ENCODE data around the gene EPAS1.

EPAS1 gene

GRCh38 chr2:46335391-46336282, 38.4 kb downstream of the EPAS1 start:
- TF ChIP-seq CTCF (IDR thresholded peaks at IDR 0.05; ENCODE audit: insufficient read depth, low read length): no peak
- no peak for TF ChIP-seq REST (IDR thresholded peaks at IDR 0.05; ENCODE audit: insufficient replicate concordance, low read depth)
- TF ChIP-seq SPI1 (IDR thresholded peaks at IDR 0.05; ENCODE audit: borderline replicate concordance, low read depth): no peak
- TF ChIP-seq POLR2AphosphoS5 (IDR thresholded peaks at IDR 0.05; ENCODE audit: low read depth): no peak
- Histone ChIP-seq H3K27me3 (ENCODE audit: insufficient read depth, poor library complexity, severe bottlenecking) (peaks cover 3% of the 10 kb centered on the region), H3K27ac (replicated peaks) (no peak overlapping the region), H3K4me3 (replicated peaks; ENCODE audit: insufficient read depth, low read length) (no peak overlapping the region)
- no peak for DNase-seq (ENCODE audit: low read depth in 1 of 2, low spot score in 1 of 2)

GRCh38 chr2:46336283-46336959, 39.2 kb downstream of the EPAS1 start:
- Histone ChIP-seq H3K4me3 (replicated peaks; ENCODE audit: insufficient read depth, low read length) (no peak overlapping the region), H3K27ac (replicated peaks) (no peak overlapping the region), H3K27me3 (ENCODE audit: insufficient read depth, poor library complexity, severe bottlenecking) (peaks cover 3% of the 10 kb centered on the region)
- TF ChIP-seq CTCF (IDR thresholded peaks at IDR 0.05; ENCODE audit: insufficient read depth, low read length) (no peak), POLR2AphosphoS5 (IDR thresholded peaks at IDR 0.05; ENCODE audit: low read depth) (no peak), REST (IDR thresholded peaks at IDR 0.05; ENCODE audit: insufficient replicate concordance, low read depth) (no peak), SPI1 (IDR thresholded peaks at IDR 0.05; ENCODE audit: borderline replicate concordance, low read depth) (no peak), GABPA (IDR thresholded peaks at IDR 0.05; ENCODE audit: low read depth) (no peak)
- DNase-seq (ENCODE audit: low read depth in 1 of 2, low spot score in 1 of 2): no peak

GRCh38 chr2:46337208-46337994, 40.2 kb downstream of the EPAS1 start:
- DNase-seq (ENCODE audit: low read depth in 1 of 2, low spot score in 1 of 2): no peak
- TF ChIP-seq GABPA (IDR thresholded peaks at IDR 0.05; ENCODE audit: low read depth) (no peak), SPI1 (IDR thresholded peaks at IDR 0.05; ENCODE audit: borderline replicate concordance, low read depth) (no peak), REST (IDR thresholded peaks at IDR 0.05; ENCODE audit: insufficient replicate concordance, low read depth) (no peak), CTCF (IDR thresholded peaks at IDR 0.05; ENCODE audit: insufficient read depth, low read length) (no peak), POLR2AphosphoS5 (IDR thresholded peaks at IDR 0.05; ENCODE audit: low read depth) (no peak)
- Histone ChIP-seq H3K27ac (replicated peaks) (no peak overlapping the region), H3K4me3 (replicated peaks; ENCODE audit: insufficient read depth, low read length) (no peak overlapping the region), H3K27me3 (ENCODE audit: insufficient read depth, poor library complexity, severe bottlenecking) (peaks cover 3% of the 10 kb centered on the region)

Data from HL-60 (cell line).